GM12801 (cell line): ENCODE data around the gene PER3.

Experiments
- TF ChIP-seq, protein P1 (sequence below): IDR thresholded peaks from one replicate; pipeline ENCODE4 v1.5.1; 2011; ENCODE audit warnings: control low read depth; ENCODE audit not compliant: insufficient read length; ENCODE audit errors: extremely low read depth

Gene PER3

DNA sequence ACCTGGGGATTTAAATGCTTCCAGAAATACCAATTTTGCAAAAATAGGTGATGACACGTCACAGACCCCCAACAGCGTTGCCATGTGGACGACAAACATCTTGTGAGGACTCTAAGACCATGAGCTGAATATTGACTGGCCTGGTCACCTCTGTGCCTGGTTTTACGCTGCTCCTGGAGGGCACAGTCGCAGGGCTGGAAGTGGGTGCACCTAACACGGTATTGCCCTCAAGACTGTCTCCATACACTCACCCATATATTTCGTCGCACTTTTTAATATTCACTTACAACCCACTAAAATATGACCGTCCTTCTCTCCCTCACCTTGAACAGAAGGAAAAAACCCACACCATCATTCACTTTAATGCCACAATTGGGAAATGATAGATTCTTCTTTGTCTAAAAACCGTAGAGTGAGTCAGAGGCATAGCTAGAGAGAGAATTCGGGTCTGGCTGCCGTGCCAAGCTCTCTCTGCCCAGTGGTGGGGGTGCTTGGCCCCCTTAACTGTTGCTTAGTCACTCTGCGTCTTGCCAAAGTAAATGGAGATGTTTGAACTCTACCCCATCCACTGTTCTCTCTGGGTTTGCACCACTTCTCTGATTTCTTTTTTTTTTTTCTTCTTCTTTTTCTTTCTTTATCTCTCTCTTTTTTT is 109.6 kb downstream of the PER3 start:
- TF ChIP-seq, protein P1, sequence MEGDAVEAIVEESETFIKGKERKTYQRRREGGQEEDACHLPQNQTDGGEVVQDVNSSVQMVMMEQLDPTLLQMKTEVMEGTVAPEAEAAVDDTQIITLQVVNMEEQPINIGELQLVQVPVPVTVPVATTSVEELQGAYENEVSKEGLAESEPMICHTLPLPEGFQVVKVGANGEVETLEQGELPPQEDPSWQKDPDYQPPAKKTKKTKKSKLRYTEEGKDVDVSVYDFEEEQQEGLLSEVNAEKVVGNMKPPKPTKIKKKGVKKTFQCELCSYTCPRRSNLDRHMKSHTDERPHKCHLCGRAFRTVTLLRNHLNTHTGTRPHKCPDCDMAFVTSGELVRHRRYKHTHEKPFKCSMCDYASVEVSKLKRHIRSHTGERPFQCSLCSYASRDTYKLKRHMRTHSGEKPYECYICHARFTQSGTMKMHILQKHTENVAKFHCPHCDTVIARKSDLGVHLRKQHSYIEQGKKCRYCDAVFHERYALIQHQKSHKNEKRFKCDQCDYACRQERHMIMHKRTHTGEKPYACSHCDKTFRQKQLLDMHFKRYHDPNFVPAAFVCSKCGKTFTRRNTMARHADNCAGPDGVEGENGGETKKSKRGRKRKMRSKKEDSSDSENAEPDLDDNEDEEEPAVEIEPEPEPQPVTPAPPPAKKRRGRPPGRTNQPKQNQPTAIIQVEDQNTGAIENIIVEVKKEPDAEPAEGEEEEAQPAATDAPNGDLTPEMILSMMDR = no peak
